ENCODE data around the gene SLC30A2. TPM values are rescaled to one million over a fixed set of nuclear protein-coding genes. Genes with fewer than 3 reads are reported as not detected.

Gene SLC30A2, protein sequence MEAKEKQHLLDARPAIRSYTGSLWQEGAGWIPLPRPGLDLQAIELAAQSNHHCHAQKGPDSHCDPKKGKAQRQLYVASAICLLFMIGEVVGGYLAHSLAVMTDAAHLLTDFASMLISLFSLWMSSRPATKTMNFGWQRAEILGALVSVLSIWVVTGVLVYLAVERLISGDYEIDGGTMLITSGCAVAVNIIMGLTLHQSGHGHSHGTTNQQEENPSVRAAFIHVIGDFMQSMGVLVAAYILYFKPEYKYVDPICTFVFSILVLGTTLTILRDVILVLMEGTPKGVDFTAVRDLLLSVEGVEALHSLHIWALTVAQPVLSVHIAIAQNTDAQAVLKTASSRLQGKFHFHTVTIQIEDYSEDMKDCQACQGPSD
- not detected in 2 replicates for total RNA-seq

GRCh38 chr1:26045722-26046245 is at the start of gene SLC30A2:
Gene SLC30A2 (minus strand): TSS chr1:26046118. CDS start chr1:26045896, 222 bp downstream.

GRCh38 chr1:26067432-26067911 is 21.6 kb upstream of the SLC30A2 start, which contains the start of gene TRIM63:
Gene TRIM63 (minus strand): TSS chr1:26067630. CDS start chr1:26067494, 136 bp downstream.

GRCh38 chr1:26021647-26022403 is 24.1 kb downstream of the SLC30A2 start, which contains the start of gene EXTL1:
Gene EXTL1 (plus strand): TSS chr1:26021775. CDS start chr1:26022647, 872 bp downstream.

GRCh38 chr1:25997828-25998761 is 47.8 kb downstream of the SLC30A2 start, which contains the start of gene PAFAH2:
Gene PAFAH2 (minus strand): TSS chr1:25998063. CDS start chr1:25990816, 7,247 bp downstream.

Other genes with a start within 250 kb of the SLC30A2 start
- 9.8 and 14.1 TPM in 2 replicates for gene SELENON, start 245.9 kb downstream of the SLC30A2 start, total RNA-seq
- gene MTFR1L, start 226.2 kb downstream of the SLC30A2 start, total RNA-seq, result 31.9 and 42.4 TPM in 2 replicates
- gene AUNIP, start 186.7 kb downstream of the SLC30A2 start, total RNA-seq, result 0.28 TPM in 2 replicates
- gene PAQR7, start 170.4 kb downstream of the SLC30A2 start, total RNA-seq, result 9.2 and 12.9 TPM in 2 replicates
- 23.5 and 24.0 TPM in 2 replicates for gene STMN1, start 139.7 kb downstream of the SLC30A2 start, total RNA-seq
- 5.5 and 5.8 TPM in 2 replicates for gene PAFAH2, start 48.1 kb downstream of the SLC30A2 start, total RNA-seq
- gene EXTL1, start 24.3 kb downstream of the SLC30A2 start, total RNA-seq, result 0.09 and 0.14 TPM in 2 replicates
- 0.74 TPM in 1 of 2 replicates, not detected in the other for gene TRIM63, start 21.5 kb upstream of the SLC30A2 start, total RNA-seq
- gene PDIK1L, start 65.7 kb upstream of the SLC30A2 start, total RNA-seq, result 3.1 and 4.3 TPM in 2 replicates
- not detected in 2 replicates for gene FAM110D, start 113.0 kb upstream of the SLC30A2 start, total RNA-seq
- not detected in 2 replicates for gene C1orf232, start 122.8 kb upstream of the SLC30A2 start, total RNA-seq
- 27.0 and 32.4 TPM in 2 replicates for gene ZNF593, start 123.8 kb upstream of the SLC30A2 start, total RNA-seq
- gene ZNF593OS, start 125.7 kb upstream of the SLC30A2 start, total RNA-seq, result not detected in 2 replicates
- gene CNKSR1, start 131.4 kb upstream of the SLC30A2 start, total RNA-seq, result 0.14 TPM in 1 of 2 replicates, not detected in the other
- not detected in 2 replicates for gene CATSPER4, start 144.5 kb upstream of the SLC30A2 start, total RNA-seq
- gene CEP85, start 188.1 kb upstream of the SLC30A2 start, total RNA-seq, result 3.3 and 3.7 TPM in 2 replicates
- 30.7 and 32.1 TPM in 2 replicates for gene SH3BGRL3, start 234.0 kb upstream of the SLC30A2 start, total RNA-seq

Data from smooth muscle cell of bladder (primary cell).